T-helper 17 cell (primary cell): ENCODE results near the gene ATL3. TPM values are rescaled to one million over a fixed set of nuclear protein-coding genes. Genes with fewer than 3 reads are reported as not detected.
"Not testable (repeated sequence)": the region's sequence is repeated elsewhere in the genome, so short reads cannot be mapped to it uniquely, and the experiment has no call there.

ENCODE experiments used
- ATAC-seq: fragments of 150-1000 bp; cut with Tn5 transposase; 2 replicates; pipeline ENCODE4 v1.10.0; 2021; ENCODE audit warnings: mild to moderate bottlenecking, moderate library complexity
- DNase-seq, 3 donors: peaks; one replicate each; pipeline versions ENCODE4 v3.0.0 to v3.0.0-alpha.2; 2020 to 2021
- H3K9me3 ChIP-seq: one replicate; pipeline ENCODE4 v1.7.0; 2013; ENCODE audit warnings: low read length, mild to moderate bottlenecking; ENCODE audit not compliant: control insufficient read depth, poor library complexity, severe bottlenecking
- H3K27ac Mint-ChIP-seq: one replicate; pipeline ENCODE4 v1.8.0; 2022; ENCODE audit warnings: mild to moderate bottlenecking, moderate library complexity, mixed read lengths
- H3K27me3 Mint-ChIP-seq: one replicate; pipeline ENCODE4 v1.8.0; 2022; ENCODE audit warnings: mixed read lengths
- H3K36me3 Mint-ChIP-seq: one replicate; pipeline ENCODE4 v1.8.0; 2022; ENCODE audit warnings: low read depth, mixed read lengths
- H3K4me1 Mint-ChIP-seq: one replicate; pipeline ENCODE4 v1.8.0; 2022; ENCODE audit warnings: mild to moderate bottlenecking, mixed read lengths
- H3K4me3 Mint-ChIP-seq: one replicate; pipeline ENCODE4 v1.8.0; 2022; ENCODE audit warnings: mild to moderate bottlenecking, moderate library complexity, mixed read lengths
- total RNA-seq, 4 donors: library from RNA in 2 of 4; stranded (reverse) in 2 of 4; gene quantifications; one replicate each; pipeline ENCODE4 v1.2.3 and lab custom pipeline; 2022 to 2026

ATL3 gene
- total RNA-seq, 2 donors from 2014 or later = 30.7 to 32.8 TPM

DNA sequence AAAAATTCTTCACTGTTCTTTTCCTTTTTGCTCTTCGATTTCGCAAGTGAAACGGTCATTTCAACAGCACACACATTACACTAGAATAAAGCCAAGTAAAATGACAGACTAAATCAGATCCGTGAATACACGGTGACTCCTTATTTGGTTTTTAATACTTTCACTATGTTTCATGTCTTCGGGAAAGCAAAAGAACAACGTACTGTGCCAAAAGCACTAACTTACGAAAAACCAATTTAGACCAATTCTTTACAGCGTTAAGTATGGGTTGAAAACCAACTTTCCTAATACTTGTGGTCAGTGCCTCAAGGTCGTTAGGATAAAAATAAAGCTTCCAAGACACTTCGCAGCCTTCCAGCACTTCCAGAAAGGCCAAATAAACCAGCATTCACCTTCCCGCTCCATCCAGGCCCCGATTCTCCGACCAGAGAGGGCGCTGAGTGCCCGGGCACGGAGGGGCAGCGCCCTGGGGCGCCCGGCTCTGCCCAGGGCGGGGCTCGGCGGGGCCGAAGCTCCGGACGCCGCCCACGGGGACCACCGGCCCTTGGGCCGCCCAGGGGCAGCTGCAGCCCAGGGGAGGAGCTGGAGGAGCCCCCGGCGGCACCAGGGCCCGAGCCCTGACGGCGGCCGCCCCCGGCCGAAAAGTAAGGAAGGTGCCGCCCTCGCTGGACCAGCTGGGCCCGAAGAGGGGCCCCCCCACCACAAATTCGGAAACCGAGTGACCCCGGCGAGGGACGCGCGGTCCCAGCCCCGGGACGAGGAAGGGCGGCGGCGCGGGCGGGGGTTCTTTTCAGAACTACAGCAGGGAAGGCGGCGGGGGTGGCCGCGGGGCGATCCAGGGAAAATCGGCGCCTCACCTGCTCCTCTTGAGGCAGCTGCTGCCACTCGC is 499 bp downstream of the ATL3 start:
- Mint-ChIP-seq H3K27me3 (no peaks in the 10 kb centered on the region), H3K4me1 (peaks cover 24% of the 10 kb centered on the region), H3K36me3 (no peaks in the 10 kb centered on the region), H3K4me3 (peak overlapping the region; percentile 92), H3K27ac (peak overlapping the region; percentile 66)
- DNase-seq (peak; percentile 10 to 16 (median 12)), ATAC-seq (no peak)
- no peaks in the 10 kb centered on the region for H3K9me3 ChIP-seq

DNA sequence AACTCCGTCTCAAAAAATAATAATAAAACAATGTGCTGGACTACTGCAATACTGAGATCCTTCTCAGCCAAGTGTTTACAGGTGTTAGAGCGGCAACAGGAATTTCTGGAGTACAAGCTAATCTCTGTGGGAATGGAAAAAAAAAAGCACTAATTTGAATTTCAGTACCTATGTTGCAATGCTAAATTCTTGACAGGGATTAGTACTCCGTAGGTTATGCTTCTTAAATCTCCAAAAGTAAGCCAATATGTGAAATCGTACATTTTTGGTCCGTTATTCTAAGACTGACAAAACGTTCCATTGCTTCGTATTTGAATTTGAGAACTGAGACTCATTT is 1.1 kb downstream of the ATL3 start:
- no peaks in the 10 kb centered on the region for H3K9me3 ChIP-seq
- no peak for ATAC-seq
- no peak for DNase-seq
- H3K27me3 Mint-ChIP-seq = no peaks in the 10 kb centered on the region
- peak overlapping the region; percentile 66 for H3K27ac Mint-ChIP-seq
- no peaks in the 10 kb centered on the region for H3K36me3 Mint-ChIP-seq
- H3K4me1 Mint-ChIP-seq = peaks cover 24% of the 10 kb centered on the region
- peak overlapping the region; percentile 92 for H3K4me3 Mint-ChIP-seq

DNA sequence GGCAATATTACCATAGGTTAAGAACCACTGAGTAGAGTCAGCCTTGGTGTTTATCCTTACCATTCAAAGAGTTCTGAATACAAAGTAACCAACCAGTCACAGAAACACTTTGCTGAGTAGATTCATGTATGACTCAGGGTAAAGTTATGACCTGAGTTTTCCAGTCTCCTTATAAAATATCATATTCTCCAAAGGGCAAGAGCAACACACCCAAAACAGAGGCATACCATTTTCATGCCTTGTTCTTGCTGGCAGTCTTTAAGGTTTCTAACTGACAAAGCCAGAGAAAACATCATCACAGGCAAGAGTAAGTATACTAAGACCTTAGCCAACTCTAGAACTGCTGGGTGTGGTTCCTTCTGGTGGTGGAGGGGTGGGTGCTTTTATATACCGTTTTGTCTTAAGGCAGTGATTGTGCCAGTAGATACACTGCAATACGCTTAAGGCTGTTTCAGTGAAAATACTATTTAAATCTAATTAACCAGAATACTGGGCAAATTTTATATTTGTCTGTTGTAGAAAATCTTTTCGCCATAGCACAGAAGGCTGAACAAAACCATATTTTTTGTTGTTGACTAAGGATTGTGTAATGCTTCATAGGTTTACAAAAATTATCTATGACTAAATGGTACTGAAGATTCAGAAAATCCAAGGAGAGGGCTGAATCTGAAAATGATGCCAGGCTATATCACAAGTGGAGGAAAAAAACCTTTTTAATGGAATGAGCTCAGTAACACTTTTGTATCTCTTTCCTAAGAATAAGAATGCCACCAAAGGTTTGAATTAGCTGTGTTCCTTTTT is 3.0 kb downstream of the ATL3 start:
- Mint-ChIP-seq H3K27ac (no peak overlapping the region), H3K4me1 (peaks cover 33% of the 10 kb centered on the region), H3K36me3 (no peaks in the 10 kb centered on the region), H3K27me3 (no peaks in the 10 kb centered on the region), H3K4me3 (no peak overlapping the region)
- DNase-seq (no peak), ATAC-seq (no peak)
- H3K9me3 ChIP-seq = no peaks in the 10 kb centered on the region

DNA sequence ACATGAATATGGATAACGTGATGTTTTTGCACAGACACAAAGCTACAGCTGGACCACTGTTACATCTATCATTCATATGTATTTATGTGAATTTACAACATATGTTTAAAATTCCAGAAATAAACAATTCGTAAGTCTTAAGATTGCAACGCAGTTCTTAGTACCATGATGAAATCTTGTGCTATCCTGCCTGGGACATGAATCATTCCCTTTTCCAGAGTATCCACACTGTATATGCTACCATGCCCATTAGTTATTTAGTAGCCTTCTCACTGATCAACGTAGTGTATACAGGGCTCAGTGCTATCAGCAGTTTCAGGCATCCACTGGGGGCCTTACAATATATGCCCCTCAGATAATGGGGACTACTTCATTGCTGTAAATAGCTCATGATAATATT is 4.3 kb downstream of the ATL3 start:
- Mint-ChIP-seq H3K4me1 (peaks cover 33% of the 10 kb centered on the region), H3K27me3 (no peaks in the 10 kb centered on the region), H3K27ac (no peak overlapping the region), H3K4me3 (no peak overlapping the region), H3K36me3 (no peaks in the 10 kb centered on the region)
- ATAC-seq (no peak), DNase-seq (no peak)
- H3K9me3 ChIP-seq = no peaks in the 10 kb centered on the region

- Mint-ChIP-seq H3K36me3 (no peaks in the 10 kb centered on the region), H3K27me3 (no peaks in the 10 kb centered on the region), H3K27ac (no peak overlapping the region), H3K4me3 (no peak overlapping the region), H3K4me1 (peaks cover 34% of the 10 kb centered on the region)
- DNase-seq (no peak), ATAC-seq (no peak)
- H3K9me3 ChIP-seq = no peaks in the 10 kb centered on the region
Measured at GRCh38 chr11:63663809-63664208, 7.4 kb downstream of the ATL3 start.

DNA sequence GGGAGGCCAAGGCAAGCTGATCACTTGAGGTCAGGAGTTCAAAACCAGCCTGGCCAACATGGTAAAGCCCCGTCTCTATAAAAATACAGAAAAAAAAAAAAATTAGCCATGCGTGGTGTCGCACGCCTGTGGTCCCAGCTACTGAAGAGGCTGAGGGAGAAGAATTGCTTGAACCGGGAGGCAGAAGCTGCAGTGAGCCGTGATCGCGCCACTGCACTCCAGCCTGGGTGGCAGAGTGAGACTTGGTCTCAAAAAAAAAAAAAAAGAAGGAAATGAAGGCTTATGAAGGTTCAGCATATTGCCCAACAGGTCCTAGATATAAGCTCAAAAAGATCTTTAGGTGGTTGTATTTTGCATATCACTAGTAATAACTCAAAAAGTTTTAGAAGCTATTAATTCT is 10.2 kb downstream of the ATL3 start:
- Mint-ChIP-seq H3K4me1 (peaks cover 24% of the 10 kb centered on the region), H3K4me3 (no peak overlapping the region), H3K27ac (peak overlapping the region; percentile 37), H3K27me3 (no peaks in the 10 kb centered on the region), H3K36me3 (no peaks in the 10 kb centered on the region)
- DNase-seq = no peak
- no peak for ATAC-seq
- no peaks in the 10 kb centered on the region for H3K9me3 ChIP-seq

DNA sequence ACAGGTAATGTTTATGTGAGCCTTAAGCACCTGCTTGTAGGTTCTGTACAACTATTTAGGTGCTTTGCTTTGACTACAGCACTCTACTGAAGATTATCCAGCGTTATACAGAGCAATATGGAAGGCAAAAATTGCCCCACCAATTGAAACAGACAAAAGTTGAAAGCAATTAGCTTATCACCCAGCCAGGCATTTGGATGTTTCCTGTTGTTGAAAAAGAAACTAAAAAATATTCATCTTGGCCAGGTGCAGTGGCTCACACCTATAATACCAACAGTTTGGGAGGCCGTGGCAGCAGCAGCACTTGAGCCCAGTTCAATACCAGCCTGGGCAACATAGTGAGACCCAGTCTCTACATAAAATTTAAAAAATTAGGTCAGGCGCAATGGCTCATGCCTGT is 18.5 kb downstream of the ATL3 start:
- no peaks in the 10 kb centered on the region for H3K27me3 Mint-ChIP-seq
- peaks cover 14% of the 10 kb centered on the region for H3K4me1 Mint-ChIP-seq
- H3K9me3 ChIP-seq = no peaks in the 10 kb centered on the region
- peaks cover 3% of the 10 kb centered on the region for H3K36me3 Mint-ChIP-seq
- ATAC-seq = no peak
- no peak for DNase-seq
- H3K4me3 Mint-ChIP-seq = no peak overlapping the region
- H3K27ac Mint-ChIP-seq = peak overlapping the region; percentile 59

DNA sequence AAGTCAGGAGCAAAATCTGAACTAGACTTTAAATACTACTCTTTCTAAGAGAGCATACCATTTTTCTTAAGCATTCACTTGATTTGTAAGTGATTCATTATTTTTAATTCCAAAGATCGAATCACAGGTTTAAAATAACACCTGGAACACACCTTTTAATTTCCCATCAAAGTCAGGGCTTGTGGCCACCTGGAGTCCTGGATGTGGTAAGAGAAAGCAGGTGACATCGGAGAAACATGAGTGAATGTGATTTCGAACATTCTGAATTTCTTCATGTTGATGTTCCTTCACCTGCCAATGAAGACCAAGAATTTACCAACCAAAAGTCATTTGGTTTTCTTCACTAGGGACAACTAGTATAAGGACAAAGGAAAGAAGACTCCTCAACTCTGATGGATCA is 28.0 kb downstream of the ATL3 start:
- H3K36me3 Mint-ChIP-seq = peaks cover 12% of the 10 kb centered on the region
- DNase-seq (no peak), ATAC-seq (no peak)

GRCh38 chr11:63641727-63642126 is 29.4 kb downstream of the ATL3 start:
- no peak overlapping the region for H3K27ac Mint-ChIP-seq
- DNase-seq (no peak), ATAC-seq (no peak)
- H3K4me3 Mint-ChIP-seq = no peak overlapping the region
- H3K27me3 Mint-ChIP-seq = no peaks in the 10 kb centered on the region
- H3K9me3 ChIP-seq = no peaks in the 10 kb centered on the region
- H3K36me3 Mint-ChIP-seq = peaks cover 10% of the 10 kb centered on the region
- H3K4me1 Mint-ChIP-seq = peaks cover 12% of the 10 kb centered on the region

More for the DNA sequence above, 28.0 kb downstream of the ATL3 start:
- no peaks in the 10 kb centered on the region for H3K27me3 Mint-ChIP-seq
- peak overlapping the region; percentile 14 for H3K27ac Mint-ChIP-seq
- peaks cover 12% of the 10 kb centered on the region for H3K4me1 Mint-ChIP-seq
- H3K4me3 Mint-ChIP-seq = no peak overlapping the region
- H3K9me3 ChIP-seq = no peaks in the 10 kb centered on the region

DNA sequence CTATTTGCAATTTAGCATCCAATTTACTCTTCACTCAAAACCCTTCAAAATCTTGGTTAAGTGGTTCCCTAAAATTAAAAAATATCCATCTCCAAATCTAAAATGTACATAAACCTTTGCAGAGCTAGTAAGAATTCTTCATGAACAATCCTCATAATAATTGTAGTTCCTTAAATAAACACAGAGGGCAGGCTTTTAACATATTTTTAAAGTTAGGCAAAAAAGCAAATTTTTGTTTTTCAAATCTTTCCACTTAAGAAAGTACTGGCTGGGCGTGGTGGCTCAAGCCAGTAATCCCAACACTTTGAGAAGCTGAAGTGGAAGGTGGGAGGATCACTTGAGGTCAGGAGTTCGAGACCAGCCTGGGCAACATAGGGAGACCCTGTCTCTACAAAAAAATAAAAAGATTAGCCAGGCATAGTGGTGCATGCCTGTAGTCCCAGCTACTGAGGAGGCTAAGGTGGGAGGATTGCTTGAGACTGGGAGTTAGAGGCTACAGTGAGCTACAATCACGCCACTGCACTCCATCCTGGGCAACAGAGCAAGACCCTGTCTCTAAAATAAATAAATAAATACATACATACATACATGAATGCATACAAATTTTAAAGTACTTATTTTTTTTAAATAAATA is 31.9 kb downstream of the ATL3 start:
- ATAC-seq = no peak
- Mint-ChIP-seq H3K27ac (no peak overlapping the region), H3K4me1 (peaks cover 12% of the 10 kb centered on the region), H3K4me3 (no peak overlapping the region), H3K36me3 (peaks cover 8% of the 10 kb centered on the region), H3K27me3 (no peaks in the 10 kb centered on the region)
- DNase-seq = no peak
- H3K9me3 ChIP-seq = no peaks in the 10 kb centered on the region

- not testable (repeated sequence) for H3K4me1 Mint-ChIP-seq, ATAC-seq, H3K27me3 Mint-ChIP-seq, H3K36me3 Mint-ChIP-seq, H3K27ac Mint-ChIP-seq, H3K9me3 ChIP-seq, H3K4me3 Mint-ChIP-seq, DNase-seq
Measured at GRCh38 chr11:63638436-63638835, 32.7 kb downstream of the ATL3 start.

- DNase-seq (peak; percentile 30 to 55 (median 43)), ATAC-seq (peak; percentile 83)
- H3K27ac Mint-ChIP-seq = no peak overlapping the region
- H3K4me1 Mint-ChIP-seq = peaks cover 9% of the 10 kb centered on the region
- peaks cover 3% of the 10 kb centered on the region for H3K36me3 Mint-ChIP-seq
- H3K27me3 Mint-ChIP-seq = no peaks in the 10 kb centered on the region
- H3K4me3 Mint-ChIP-seq = no peak overlapping the region
- no peaks in the 10 kb centered on the region for H3K9me3 ChIP-seq
Measured at GRCh38 chr11:63635762-63636465, 35.3 kb downstream of the ATL3 start.

DNA sequence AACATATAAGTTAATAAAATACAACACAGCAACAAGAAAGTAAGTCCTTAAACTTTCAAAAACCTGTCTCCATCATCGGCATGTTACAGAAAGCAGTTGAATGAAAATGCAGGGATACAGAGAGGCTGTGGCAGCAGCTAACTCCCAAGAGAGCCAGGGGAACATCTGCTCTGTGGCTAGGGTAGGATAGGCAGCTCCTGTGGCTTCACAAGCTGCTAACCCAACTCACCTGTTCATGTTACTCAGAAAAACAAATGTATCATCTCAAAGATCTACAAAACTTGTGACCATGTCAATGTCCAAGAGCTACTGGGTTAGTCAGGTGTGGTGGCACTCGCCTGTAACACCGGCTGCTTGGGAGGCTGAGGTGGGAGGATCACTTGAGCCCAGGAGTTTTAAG is 41.8 kb downstream of the ATL3 start:
- no peak overlapping the region for H3K27ac Mint-ChIP-seq
- no peaks in the 10 kb centered on the region for H3K36me3 Mint-ChIP-seq
- no peak for DNase-seq
- ATAC-seq = no peak
- no peak overlapping the region for H3K4me3 Mint-ChIP-seq
- no peaks in the 10 kb centered on the region for H3K9me3 ChIP-seq
- H3K4me1 Mint-ChIP-seq = peaks cover 3% of the 10 kb centered on the region
- no peaks in the 10 kb centered on the region for H3K27me3 Mint-ChIP-seq
